ENCODE measurements around the gene RAD18.

The RAD18 gene

GRCh38 chr3:8937064-8938020 lies 25.9 kb downstream of the RAD18 start:
- no peak overlapping the region for H3K27ac ChIP-seq (ENCODE audit: low read depth, low read length)
- WGBS = 87% methylated on average over 5 of the region's 6 CpGs
- H3K27me3 ChIP-seq (ENCODE audit: insufficient read depth, low read length) = no peaks in the 10 kb centered on the region
- H3K9ac ChIP-seq (ENCODE audit: low read depth, low read length) = no peak overlapping the region
- H3K4me1 ChIP-seq (ENCODE audit: insufficient read depth, low read length) = no peaks in the 10 kb centered on the region
- H3K4me3 ChIP-seq (ENCODE audit: low read length) = no peak overlapping the region
- peaks cover 83% of the 10 kb centered on the region for H3K36me3 ChIP-seq (ENCODE audit: insufficient read depth, low read length)
- no peaks in the 10 kb centered on the region for H3K9me3 ChIP-seq (ENCODE audit: insufficient read depth, low read depth, low read length)

DNA sequence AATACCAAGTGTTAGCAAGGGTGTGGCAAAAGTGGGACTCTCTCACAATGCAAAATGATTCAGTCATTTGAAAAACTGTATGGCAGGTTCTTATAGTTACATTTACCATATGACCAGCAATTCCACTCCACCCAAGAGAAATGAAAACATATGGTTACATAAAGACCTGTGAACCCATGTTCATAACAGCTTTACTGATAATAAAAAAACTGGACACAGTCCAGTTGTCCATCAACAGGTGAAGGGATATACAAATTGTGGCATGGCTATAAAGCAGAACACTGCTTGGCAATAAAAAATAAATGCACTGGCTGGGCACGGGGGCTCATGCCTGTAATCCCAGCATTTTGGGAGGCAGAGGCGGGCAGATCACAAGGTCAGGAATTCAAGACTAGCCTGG lies 30.8 kb downstream of the RAD18 start:
- H3K27ac ChIP-seq (ENCODE audit: low read depth, low read length) = no peak overlapping the region
- H3K4me3 ChIP-seq (ENCODE audit: low read length) = no peak overlapping the region
- peaks cover 45% of the 10 kb centered on the region for H3K36me3 ChIP-seq (ENCODE audit: insufficient read depth, low read length)
- no peaks in the 10 kb centered on the region for H3K9me3 ChIP-seq (ENCODE audit: insufficient read depth, low read depth, low read length)
- WGBS = 96% methylated on average over 2 of the region's 2 CpGs
- no peaks in the 10 kb centered on the region for H3K27me3 ChIP-seq (ENCODE audit: insufficient read depth, low read length)
- no peaks in the 10 kb centered on the region for H3K4me1 ChIP-seq (ENCODE audit: insufficient read depth, low read length)
- H3K9ac ChIP-seq (ENCODE audit: low read depth, low read length) = no peak overlapping the region

- 92% methylated on average over 2 of the region's 3 CpGs for WGBS
- H3K36me3 ChIP-seq (ENCODE audit: insufficient read depth, low read length) = peaks cover 34% of the 10 kb centered on the region
Observed at GRCh38 chr3:8931342-8931741, 31.9 kb downstream of the RAD18 start.

DNA sequence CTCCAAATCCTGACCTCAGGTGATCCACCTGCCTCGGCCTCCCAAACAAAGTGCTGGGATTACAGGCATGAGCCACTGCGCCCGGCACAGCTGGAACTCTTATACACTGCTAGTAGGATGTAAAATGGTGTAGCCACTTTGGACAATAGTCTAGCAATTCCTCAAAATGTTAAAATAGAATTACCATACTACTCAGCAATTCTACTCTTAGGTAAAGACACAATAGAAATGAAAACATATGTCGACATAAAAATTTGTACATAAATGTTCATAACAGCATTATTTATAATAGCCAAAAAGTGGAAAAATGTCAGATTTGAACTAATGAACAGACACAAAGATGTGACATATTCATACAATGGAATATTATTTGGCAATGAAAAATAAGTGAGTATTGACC lies 33.4 kb downstream of the RAD18 start:
- Histone ChIP-seq H3K9ac (ENCODE audit: low read depth, low read length) (no peak overlapping the region), H3K27ac (ENCODE audit: low read depth, low read length) (no peak overlapping the region), H3K4me3 (ENCODE audit: low read length) (no peak overlapping the region), H3K36me3 (ENCODE audit: insufficient read depth, low read length) (peaks cover 20% of the 10 kb centered on the region), H3K4me1 (ENCODE audit: insufficient read depth, low read length) (no peaks in the 10 kb centered on the region), H3K9me3 (ENCODE audit: insufficient read depth, low read depth, low read length) (no peaks in the 10 kb centered on the region), H3K27me3 (ENCODE audit: insufficient read depth, low read length) (no peaks in the 10 kb centered on the region)
- 100% methylated on average over 3 of the region's 4 CpGs for WGBS

More at GRCh38 chr3:8931342-8931741, 31.9 kb downstream of the RAD18 start:
- no peak overlapping the region for H3K9ac ChIP-seq (ENCODE audit: low read depth, low read length)
- H3K4me1 ChIP-seq (ENCODE audit: insufficient read depth, low read length) = no peaks in the 10 kb centered on the region
- no peak overlapping the region for H3K27ac ChIP-seq (ENCODE audit: low read depth, low read length)
- H3K4me3 ChIP-seq (ENCODE audit: low read length) = no peak overlapping the region
- H3K9me3 ChIP-seq (ENCODE audit: insufficient read depth, low read depth, low read length) = no peaks in the 10 kb centered on the region
- H3K27me3 ChIP-seq (ENCODE audit: insufficient read depth, low read length) = no peaks in the 10 kb centered on the region

DNA sequence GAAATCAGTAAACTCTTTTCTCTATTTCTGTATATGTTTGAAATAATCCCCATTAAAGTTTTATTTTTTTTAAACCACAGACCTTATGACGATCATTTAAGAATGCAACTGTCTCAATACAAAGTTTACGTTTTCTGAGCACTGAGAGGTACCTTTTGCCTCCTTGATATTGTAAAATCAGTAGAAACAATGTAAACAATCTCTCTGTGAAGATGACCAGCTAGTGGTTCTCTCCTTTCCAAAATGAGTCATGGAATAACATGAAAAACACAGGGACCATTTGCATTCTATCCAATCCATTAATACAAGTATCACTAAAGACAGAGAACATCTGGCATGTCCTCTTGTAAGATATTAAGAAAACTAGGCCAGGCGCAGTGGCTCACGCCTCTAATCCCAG lies 48.8 kb downstream of the RAD18 start:
- Histone ChIP-seq H3K27me3 (ENCODE audit: insufficient read depth, low read length) (no peaks in the 10 kb centered on the region), H3K4me3 (ENCODE audit: low read length) (no peak overlapping the region), H3K27ac (ENCODE audit: low read depth, low read length) (no peak overlapping the region), H3K4me1 (ENCODE audit: insufficient read depth, low read length) (no peaks in the 10 kb centered on the region; the same call in 1 of the 2 replicates), H3K9me3 (ENCODE audit: insufficient read depth, low read depth, low read length) (no peaks in the 10 kb centered on the region), H3K9ac (ENCODE audit: low read depth, low read length) (no peak overlapping the region), H3K36me3 (ENCODE audit: insufficient read depth, low read length) (peaks cover 44% of the 10 kb centered on the region)
- 97% methylated on average over 4 of the region's 4 CpGs for WGBS

GRCh38 chr3:8911781-8912180 lies 51.5 kb downstream of the RAD18 start:
- Histone ChIP-seq H3K9me3 (ENCODE audit: insufficient read depth, low read depth, low read length) (no peaks in the 10 kb centered on the region), H3K4me3 (ENCODE audit: low read length) (no peak overlapping the region), H3K27me3 (ENCODE audit: insufficient read depth, low read length) (no peaks in the 10 kb centered on the region), H3K27ac (ENCODE audit: low read depth, low read length) (no peak overlapping the region), H3K9ac (ENCODE audit: low read depth, low read length) (no peak overlapping the region), H3K36me3 (ENCODE audit: insufficient read depth, low read length) (peaks cover 42% of the 10 kb centered on the region), H3K4me1 (ENCODE audit: insufficient read depth, low read length) (no peaks in the 10 kb centered on the region)
- WGBS = 80% methylated on average over 2 of the region's 2 CpGs

DNA sequence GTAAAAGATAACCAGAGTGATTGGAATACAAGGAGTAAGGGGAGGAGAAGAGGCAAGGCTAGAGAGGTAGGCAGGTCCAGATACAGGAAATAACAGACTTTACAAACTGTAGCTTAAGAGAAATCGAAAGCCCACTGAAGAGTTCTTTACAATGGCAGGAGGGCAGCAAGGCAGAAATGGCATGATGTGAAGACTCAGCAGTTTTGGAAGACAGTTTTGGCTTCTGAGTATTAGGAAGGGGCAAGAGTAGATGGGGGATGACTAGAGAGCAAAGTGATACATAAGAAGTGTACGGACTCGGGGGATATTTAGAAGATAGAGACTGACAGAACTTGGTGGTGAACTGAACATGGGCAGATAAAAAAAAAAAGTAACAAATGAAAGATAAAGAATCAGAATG lies 54.1 kb downstream of the RAD18 start:
- H3K9ac ChIP-seq (ENCODE audit: low read depth, low read length) = no peak overlapping the region
- H3K9me3 ChIP-seq (ENCODE audit: insufficient read depth, low read depth, low read length) = no peaks in the 10 kb centered on the region
- H3K27ac ChIP-seq (ENCODE audit: low read depth, low read length) = no peak overlapping the region
- H3K4me3 ChIP-seq (ENCODE audit: low read length) = no peak overlapping the region
- no peaks in the 10 kb centered on the region for H3K27me3 ChIP-seq (ENCODE audit: insufficient read depth, low read length)
- peaks cover 39% of the 10 kb centered on the region for H3K36me3 ChIP-seq (ENCODE audit: insufficient read depth, low read length)
- WGBS = 94% methylated on average over 3 of the region's 3 CpGs
- no peaks in the 10 kb centered on the region for H3K4me1 ChIP-seq (ENCODE audit: insufficient read depth, low read length)

- H3K27ac ChIP-seq (ENCODE audit: low read depth, low read length) = no peak overlapping the region
- no peaks in the 10 kb centered on the region for H3K27me3 ChIP-seq (ENCODE audit: insufficient read depth, low read length)
- H3K9ac ChIP-seq (ENCODE audit: low read depth, low read length) = no peak overlapping the region
- H3K4me3 ChIP-seq (ENCODE audit: low read length) = no peak overlapping the region
- WGBS = 96% methylated on average over 5 of the region's 5 CpGs
- H3K9me3 ChIP-seq (ENCODE audit: insufficient read depth, low read depth, low read length) = no peaks in the 10 kb centered on the region
- peaks cover 22% of the 10 kb centered on the region for H3K36me3 ChIP-seq (ENCODE audit: insufficient read depth, low read length)
- no peaks in the 10 kb centered on the region for H3K4me1 ChIP-seq (ENCODE audit: insufficient read depth, low read length)
Observed at GRCh38 chr3:8903191-8903590, 60.1 kb downstream of the RAD18 start.

DNA sequence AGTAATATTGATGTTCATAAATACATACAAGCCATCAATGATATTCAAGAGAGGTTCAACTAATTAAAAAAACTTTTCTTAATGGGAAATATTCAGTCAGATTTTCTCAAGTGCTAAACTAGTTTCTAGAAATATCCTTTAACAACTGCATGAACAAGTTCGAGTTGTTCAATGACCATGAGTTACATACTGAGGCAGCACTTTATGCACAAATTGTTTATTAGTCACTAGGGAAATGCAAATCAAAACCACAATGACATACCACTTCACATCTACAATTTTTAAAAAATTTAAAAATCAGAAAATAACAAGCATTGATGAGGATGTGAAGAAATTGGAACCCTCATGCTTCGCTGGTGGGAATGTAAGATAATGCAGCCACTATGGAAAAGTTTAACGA lies 62.4 kb downstream of the RAD18 start:
- no peaks in the 10 kb centered on the region for H3K9me3 ChIP-seq (ENCODE audit: insufficient read depth, low read depth, low read length)
- H3K9ac ChIP-seq (ENCODE audit: low read depth, low read length) = no peak overlapping the region
- H3K4me1 ChIP-seq (ENCODE audit: insufficient read depth, low read length) = no peaks in the 10 kb centered on the region
- no peaks in the 10 kb centered on the region for H3K27me3 ChIP-seq (ENCODE audit: insufficient read depth, low read length)
- WGBS = 97% methylated on average over 3 of the region's 3 CpGs
- peaks cover 33% of the 10 kb centered on the region for H3K36me3 ChIP-seq (ENCODE audit: insufficient read depth, low read length)
- H3K27ac ChIP-seq (ENCODE audit: low read depth, low read length) = no peak overlapping the region
- no peak overlapping the region for H3K4me3 ChIP-seq (ENCODE audit: low read length)

DNA sequence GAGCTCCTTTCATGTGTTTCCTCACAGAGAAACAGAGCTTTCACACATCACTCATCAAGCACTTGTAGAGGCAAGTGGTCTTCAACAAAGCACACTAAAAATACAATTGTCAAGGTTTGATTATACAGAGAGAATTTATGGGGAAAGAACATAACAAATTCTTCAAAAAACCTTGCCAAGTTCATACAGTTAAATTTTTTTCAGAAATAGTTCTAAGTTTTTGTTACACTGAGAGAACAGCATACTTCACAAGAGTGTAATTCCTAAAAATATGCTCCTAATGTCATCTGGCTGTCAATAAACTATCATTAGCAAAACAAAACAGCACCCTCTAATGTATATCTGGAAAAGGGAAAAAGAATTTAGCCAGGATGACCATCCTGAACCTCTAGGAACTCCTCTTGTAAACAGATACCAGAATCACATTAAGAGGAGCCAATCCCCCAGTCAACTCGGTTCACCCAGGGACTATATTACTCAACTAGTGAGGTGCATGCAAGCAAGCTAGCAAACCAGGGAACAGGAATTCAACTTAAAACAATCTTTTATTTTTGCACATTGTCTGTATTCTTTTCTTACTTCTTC lies 63.3 kb downstream of the RAD18 start:
- Histone ChIP-seq H3K27me3 (ENCODE audit: insufficient read depth, low read length) (no peaks in the 10 kb centered on the region), H3K9me3 (ENCODE audit: insufficient read depth, low read depth, low read length) (no peaks in the 10 kb centered on the region), H3K36me3 (ENCODE audit: insufficient read depth, low read length) (peaks cover 38% of the 10 kb centered on the region), H3K4me1 (ENCODE audit: insufficient read depth, low read length) (no peaks in the 10 kb centered on the region), H3K9ac (ENCODE audit: low read depth, low read length) (no peak overlapping the region), H3K27ac (ENCODE audit: low read depth, low read length) (no peak overlapping the region), H3K4me3 (ENCODE audit: low read length) (no peak overlapping the region)
- WGBS = 69% methylated on average over 1 of the region's 1 CpG

DNA sequence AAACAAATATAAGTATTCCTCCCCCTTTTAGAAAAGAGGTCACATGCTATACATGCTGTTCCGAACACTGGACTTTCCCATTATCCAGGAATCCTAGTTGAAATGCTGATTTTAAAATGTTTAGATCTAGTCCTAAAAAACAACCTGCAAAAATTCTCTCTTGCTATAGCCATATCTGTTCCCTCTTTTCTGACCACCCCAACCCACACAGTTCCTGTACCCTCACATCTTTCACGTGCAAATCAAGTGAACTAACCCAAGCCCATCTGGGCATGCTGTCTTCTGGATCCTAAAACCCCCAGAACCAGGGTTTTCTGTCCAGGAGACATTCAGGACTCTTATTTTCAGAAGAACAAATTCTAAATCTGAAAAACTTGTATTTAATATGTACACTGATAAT lies 67.4 kb downstream of the RAD18 start:
- Histone ChIP-seq H3K27me3 (ENCODE audit: insufficient read depth, low read length) (no peaks in the 10 kb centered on the region), H3K4me3 (ENCODE audit: low read length) (no peak overlapping the region), H3K27ac (ENCODE audit: low read depth, low read length) (no peak overlapping the region), H3K9me3 (ENCODE audit: insufficient read depth, low read depth, low read length) (no peaks in the 10 kb centered on the region), H3K9ac (ENCODE audit: low read depth, low read length) (no peak overlapping the region), H3K36me3 (ENCODE audit: insufficient read depth, low read length) (peaks cover 31% of the 10 kb centered on the region), H3K4me1 (ENCODE audit: insufficient read depth, low read length) (no peaks in the 10 kb centered on the region)
- 51% methylated on average over 1 of the region's 2 CpGs for WGBS

Measured in HUES64 (cell line).